ENCODE results near the gene ZNF710. TPM values are rescaled to one million over a fixed set of nuclear protein-coding genes. Genes with fewer than 3 reads are reported as not detected.

ZNF710 gene
- total RNA-seq, 4 donors from 2014 or later, result 27.3 to 43.4 (median 35.6) TPM

GRCh38 chr15:89984421-89985010 is 16.6 kb upstream of the ZNF710 start:
- H3K9me3 ChIP-seq, result peaks cover 6 to 10% of the 10 kb centered on the region in 2 donors
- in situ Hi-C loops (cut with MboI; ENCODE audit: low pct_ligation_motif_present in 1 of 4, low pct_unique_long_range_greater_than_20kb in 1 of 4, low sequenced_read_pairs in 3 of 4) (no loop called here), intact Hi-C loops (cut with DNase I; ENCODE audit: low total_unique reads) (no loop called here)
- H3K4me1 ChIP-seq, result no peaks in the 10 kb centered on the region
- no peaks in the 10 kb centered on the region for H3K27me3 ChIP-seq
- no peaks in the 10 kb centered on the region for H3K36me3 ChIP-seq
- 76 to 89% methylated on average over 3 to 6 of the region's 6 CpGs for WGBS, 2 donors (ENCODE audit: low coverage in 1 of 2)
- no peak overlapping the region for H3K27ac ChIP-seq
- TF ChIP-seq POLR2A (IDR thresholded peaks at IDR 0.05) (no peak), POLR2AphosphoS5 (IDR thresholded peaks at IDR 0.05) (no peak), EP300 (IDR thresholded peaks at IDR 0.05; ENCODE audit: low read depth) (no peak), CTCF (IDR thresholded peaks at IDR 0.05) (no peak)
- no peak for DNase-seq
- no peak overlapping the region for H3K4me3 ChIP-seq

DNA sequence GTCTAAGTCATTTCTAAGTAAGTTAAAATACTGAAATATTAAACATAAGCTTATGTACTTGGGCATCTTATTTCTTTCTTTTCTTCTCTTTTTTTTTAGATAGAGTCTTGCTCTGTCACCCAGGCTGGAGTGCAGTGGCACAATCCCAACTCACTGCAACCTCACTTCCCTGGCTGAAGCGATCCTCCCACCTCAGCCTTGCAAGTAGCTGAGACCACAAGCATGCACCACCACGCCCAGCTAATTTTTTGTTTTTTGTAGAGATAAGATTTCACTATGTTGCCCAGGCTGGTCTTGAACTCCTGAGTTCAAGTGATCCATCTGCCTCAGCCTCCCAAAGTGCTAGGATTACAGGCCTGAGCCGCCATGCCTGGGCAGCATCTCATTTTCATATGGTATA is 16.0 kb upstream of the ZNF710 start:
- in situ Hi-C loops (cut with MboI; ENCODE audit: low pct_ligation_motif_present in 1 of 4, low pct_unique_long_range_greater_than_20kb in 1 of 4, low sequenced_read_pairs in 3 of 4), result no loop called here
- H3K36me3 ChIP-seq, result no peaks in the 10 kb centered on the region
- 96% methylated on average over 3 of the region's 3 CpGs for WGBS, 2 donors (ENCODE audit: low coverage in 1 of 2)

DNA sequence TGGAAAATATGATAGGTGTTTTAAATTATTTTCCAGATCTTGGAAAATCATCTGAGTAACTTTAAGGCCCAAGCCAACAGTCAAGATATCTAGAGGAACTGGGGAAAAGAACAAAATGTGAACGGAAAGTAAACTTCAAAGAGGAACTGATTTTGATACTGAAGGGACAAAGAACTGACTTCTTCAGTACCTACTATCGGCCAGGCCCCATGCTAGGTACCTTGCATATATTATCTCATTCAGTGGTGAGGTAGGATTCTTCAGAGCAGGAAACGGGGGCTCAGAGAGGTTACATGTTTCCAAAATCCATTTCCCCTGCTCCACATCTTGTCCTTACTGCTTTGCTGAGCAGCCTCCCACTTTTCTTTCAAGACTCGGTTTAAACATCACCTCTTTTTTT is 9.8 kb upstream of the ZNF710 start:
- in situ Hi-C loops (cut with MboI; ENCODE audit: low pct_ligation_motif_present in 1 of 4, low pct_unique_long_range_greater_than_20kb in 1 of 4, low sequenced_read_pairs in 3 of 4), result no loop called here
- TF ChIP-seq POLR2AphosphoS5 (IDR thresholded peaks at IDR 0.05) (no peak), POLR2A (IDR thresholded peaks at IDR 0.05) (no peak), EP300 (IDR thresholded peaks at IDR 0.05; ENCODE audit: low read depth) (no peak), CTCF (IDR thresholded peaks at IDR 0.05) (no peak)
- WGBS, 2 donors (ENCODE audit: low coverage in 1 of 2), result 76 to 82% methylated on average over 3 to 4 of the region's 4 CpGs

More for the DNA sequence above, 16.0 kb upstream of the ZNF710 start:
- TF ChIP-seq EP300 (IDR thresholded peaks at IDR 0.05; ENCODE audit: low read depth), result no peak
- TF ChIP-seq POLR2AphosphoS5 (IDR thresholded peaks at IDR 0.05), result no peak
- no peak for TF ChIP-seq CTCF (IDR thresholded peaks at IDR 0.05)
- TF ChIP-seq POLR2A (IDR thresholded peaks at IDR 0.05), result no peak
- no peak overlapping the region for H3K4me3 ChIP-seq
- DNase-seq, result no peak
- peaks cover 6 to 10% of the 10 kb centered on the region in 2 donors for H3K9me3 ChIP-seq
- H3K4me1 ChIP-seq, result no peaks in the 10 kb centered on the region
- intact Hi-C loops (cut with DNase I; ENCODE audit: low total_unique reads), result no loop called here
- no peaks in the 10 kb centered on the region for H3K27me3 ChIP-seq
- H3K27ac ChIP-seq, result no peak overlapping the region

GRCh38 chr15:89993349-89993748 is 7.8 kb upstream of the ZNF710 start:
- no peak for DNase-seq
- no peak overlapping the region for H3K4me3 ChIP-seq
- in situ Hi-C loops (cut with MboI; ENCODE audit: low pct_ligation_motif_present in 1 of 4, low pct_unique_long_range_greater_than_20kb in 1 of 4, low sequenced_read_pairs in 3 of 4), result no loop called here
- WGBS, 2 donors (ENCODE audit: low coverage in 1 of 2), result 68 to 71% methylated on average over 1 of the region's 1 CpG
- TF ChIP-seq EP300 (IDR thresholded peaks at IDR 0.05; ENCODE audit: low read depth) (no peak), POLR2AphosphoS5 (IDR thresholded peaks at IDR 0.05) (no peak), POLR2A (IDR thresholded peaks at IDR 0.05) (no peak), CTCF (IDR thresholded peaks at IDR 0.05) (no peak)
- no peaks in the 10 kb centered on the region for H3K36me3 ChIP-seq
- intact Hi-C loops (cut with DNase I; ENCODE audit: low total_unique reads), result no loop called here
- H3K4me1 ChIP-seq, result peaks cover 0 to 11% (median 6%) of the 10 kb centered on the region in 4 donors
- H3K27me3 ChIP-seq, result no peaks in the 10 kb centered on the region
- no peaks in the 10 kb centered on the region for H3K9me3 ChIP-seq
- no peak overlapping the region for H3K27ac ChIP-seq

More for the DNA sequence above, 9.8 kb upstream of the ZNF710 start:
- Histone ChIP-seq H3K4me1 (no peaks in the 10 kb centered on the region), H3K27me3 (no peaks in the 10 kb centered on the region), H3K36me3 (no peaks in the 10 kb centered on the region), H3K27ac (no peak overlapping the region), H3K4me3 (no peak overlapping the region), H3K9me3 (no peaks in the 10 kb centered on the region)
- DNase-seq, result no peak
- intact Hi-C loops (cut with DNase I; ENCODE audit: low total_unique reads), result loop anchor here (2.0 kb wide), 1 partner anchor 27 kb away; no protein-coding TSS in a partner anchor
